GM19240 (cell line): ENCODE results near the gene ZSCAN1.
"Not testable (repeated sequence)": the region's sequence is repeated elsewhere in the genome, so short reads cannot be mapped to it uniquely, and the experiment has no call there.

Source experiments
- DNase-seq: peaks from one replicate; pipeline ENCODE4 v3.0.0; 2011; ENCODE audit warnings: low spot score; ENCODE audit not compliant: insufficient read length

The ZSCAN1 gene

GRCh38 chr19:58033741-58034476 lies at the start of gene ZSCAN1:
Gene ZSCAN1, plus strand, starts transcription at chr19:58034025. Its CDS starts 3,812 bp downstream, at chr19:58037837.
- no peak for DNase-seq

- DNase-seq, result no peak
Observed at GRCh38 chr19:57992841-57993240, 41.0 kb upstream of the ZSCAN1 start.

- DNase-seq, result no peak
Observed at GRCh38 chr19:58000677-58001076, 33.1 kb upstream of the ZSCAN1 start.

GRCh38 chr19:58001895-58002369 lies 31.9 kb upstream of the ZSCAN1 start:
- DNase-seq, result no peak

- DNase-seq, result peak; percentile 76
Observed at GRCh38 chr19:58002384-58003173, 31.2 kb upstream of the ZSCAN1 start, which contains the start of gene ZNF606. Gene ZNF606, minus strand, starts transcription at chr19:58002820. Its CDS starts 1,501 bp downstream, at chr19:58001319.

GRCh38 chr19:58003174-58003828 lies 30.5 kb upstream of the ZSCAN1 start:
- DNase-seq, result no peak

GRCh38 chr19:58007285-58007684 lies 26.5 kb upstream of the ZSCAN1 start:
- no peak for DNase-seq

- DNase-seq, result not testable (repeated sequence)
Observed at GRCh38 chr19:58008877-58009276, 24.9 kb upstream of the ZSCAN1 start.

GRCh38 chr19:58009301-58009665 lies 24.5 kb upstream of the ZSCAN1 start:
- no peak for DNase-seq

- no peak for DNase-seq
Observed at GRCh38 chr19:58009666-58010301, 24.0 kb upstream of the ZSCAN1 start.

- no peak for DNase-seq
Observed at GRCh38 chr19:58010507-58010906, 23.3 kb upstream of the ZSCAN1 start.

GRCh38 chr19:58014141-58014540 lies 19.7 kb upstream of the ZSCAN1 start:
- no peak for DNase-seq

GRCh38 chr19:58020129-58020528 lies 13.7 kb upstream of the ZSCAN1 start:
- DNase-seq, result no peak

GRCh38 chr19:58021541-58022282 lies 12.1 kb upstream of the ZSCAN1 start:
- DNase-seq, result no peak

GRCh38 chr19:58022283-58022660 lies 11.6 kb upstream of the ZSCAN1 start:
- no peak for DNase-seq

- no peak for DNase-seq
Observed at GRCh38 chr19:58024661-58025060, 9.2 kb upstream of the ZSCAN1 start.

GRCh38 chr19:58034477-58034793 lies 610 bp downstream of the ZSCAN1 start:
- DNase-seq, result no peak

GRCh38 chr19:58035863-58036262 lies 2.0 kb downstream of the ZSCAN1 start:
- DNase-seq, result no peak

- no peak for DNase-seq
Observed at GRCh38 chr19:58037927-58038687, 4.3 kb downstream of the ZSCAN1 start.

GRCh38 chr19:58038688-58039204 lies 4.9 kb downstream of the ZSCAN1 start:
- no peak for DNase-seq
